Caki2 (cell line): ENCODE measurements around the gene MYD88. TPM values are rescaled to one million over a fixed set of nuclear protein-coding genes. Genes with fewer than 3 reads are reported as not detected.

Experiments
- DNase-seq: peaks from one replicate; pipeline ENCODE4 v3.0.0-alpha.2; 2015; ENCODE audit warnings: low read depth
- in situ Hi-C: cut with HindIII; loops from 2 replicates; pipeline ENCODE4 v1.10.0; 2016; ENCODE audit warnings: low sequenced_read_pairs, low pct_unique_long_range_greater_than_20kb, mixed read lengths
- total RNA-seq: library from RNA; depleted of rRNA; stranded (reverse); fragments of >200 nt; shearing (Covaris generic); gene quantifications from 2 replicates; pipeline ENCODE4 v1.2.3, GENCODE V29; 2014; ENCODE audit warnings: low replicate concordance

The MYD88 gene
- total RNA-seq, 1 experiment from 2014 or later = 2.9 TPM

- in situ Hi-C loops = no loop called here
- no peak for DNase-seq
Measured at GRCh38 chr3:38136393-38136776, 2.1 kb upstream of the MYD88 start.

GRCh38 chr3:38136777-38137614, 1.5 kb upstream of the MYD88 start, which contains the start of gene ACAA1:
Gene ACAA1, minus strand, starts transcription at chr3:38137127. Its CDS starts 92 bp downstream, at chr3:38137035.
- in situ Hi-C loops = no loop called here
- DNase-seq = peak; percentile 98

DNA sequence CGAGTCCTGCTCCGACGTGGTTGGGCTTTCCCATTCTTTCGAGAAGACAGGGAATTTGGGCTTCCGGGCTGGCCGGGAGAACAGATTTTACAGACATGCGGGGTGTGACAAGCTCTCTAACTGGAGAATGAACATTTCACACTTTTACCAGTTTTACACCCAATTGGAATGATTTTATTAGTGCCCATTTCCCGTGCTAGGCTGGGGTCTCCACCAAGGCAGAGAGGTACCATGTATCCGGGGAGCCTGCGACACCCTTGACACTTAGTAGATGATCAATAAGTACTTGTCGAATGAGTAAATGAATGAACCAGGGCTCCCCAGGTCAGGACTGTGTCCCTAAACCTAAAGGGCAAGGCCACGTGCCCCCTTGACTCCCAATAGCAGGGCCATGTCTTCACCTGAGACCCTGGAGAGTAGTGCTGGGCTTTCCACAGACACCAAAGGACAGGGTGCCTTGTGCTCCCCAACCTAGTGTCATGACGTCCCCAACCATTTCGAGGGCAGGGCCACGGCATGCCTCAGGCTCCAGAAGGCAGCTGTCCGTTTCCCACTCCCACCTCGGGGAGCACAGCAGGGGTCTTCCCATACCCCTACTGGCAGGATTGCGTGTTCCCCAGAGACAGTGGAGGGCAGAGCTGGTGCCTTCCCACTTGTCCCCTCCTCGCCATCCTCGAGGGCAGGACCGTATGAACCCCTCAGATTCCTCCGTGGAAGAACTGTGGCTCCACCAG, 679 bp upstream of the MYD88 start:
- no peak for DNase-seq
- in situ Hi-C loops = no loop called here

DNA sequence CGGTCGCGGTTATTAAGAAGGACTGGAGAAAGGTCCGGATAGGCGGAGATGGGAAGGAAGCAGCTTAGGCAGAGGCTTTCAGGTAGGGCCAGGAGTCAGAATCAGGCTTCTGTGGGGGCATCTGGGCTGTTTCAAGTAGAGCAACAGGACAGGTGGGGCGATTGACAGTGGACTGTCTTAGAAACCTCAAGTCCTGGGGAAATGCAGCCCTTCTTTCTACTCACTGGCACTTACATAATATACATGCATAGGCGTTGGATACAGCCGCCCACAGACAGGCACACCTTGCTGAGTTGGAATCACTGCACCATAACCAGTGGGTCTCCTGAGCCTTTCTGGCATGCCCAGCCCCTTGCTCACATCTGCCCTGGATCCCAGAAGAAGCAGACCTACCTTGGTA, 730 bp downstream of the MYD88 start:
- in situ Hi-C loops = no loop called here

GRCh38 chr3:38139652-38140051, 1.2 kb downstream of the MYD88 start:
- in situ Hi-C loops = no loop called here
- no peak for DNase-seq

More for the DNA sequence above, 730 bp downstream of the MYD88 start:
- no peak for DNase-seq

DNA sequence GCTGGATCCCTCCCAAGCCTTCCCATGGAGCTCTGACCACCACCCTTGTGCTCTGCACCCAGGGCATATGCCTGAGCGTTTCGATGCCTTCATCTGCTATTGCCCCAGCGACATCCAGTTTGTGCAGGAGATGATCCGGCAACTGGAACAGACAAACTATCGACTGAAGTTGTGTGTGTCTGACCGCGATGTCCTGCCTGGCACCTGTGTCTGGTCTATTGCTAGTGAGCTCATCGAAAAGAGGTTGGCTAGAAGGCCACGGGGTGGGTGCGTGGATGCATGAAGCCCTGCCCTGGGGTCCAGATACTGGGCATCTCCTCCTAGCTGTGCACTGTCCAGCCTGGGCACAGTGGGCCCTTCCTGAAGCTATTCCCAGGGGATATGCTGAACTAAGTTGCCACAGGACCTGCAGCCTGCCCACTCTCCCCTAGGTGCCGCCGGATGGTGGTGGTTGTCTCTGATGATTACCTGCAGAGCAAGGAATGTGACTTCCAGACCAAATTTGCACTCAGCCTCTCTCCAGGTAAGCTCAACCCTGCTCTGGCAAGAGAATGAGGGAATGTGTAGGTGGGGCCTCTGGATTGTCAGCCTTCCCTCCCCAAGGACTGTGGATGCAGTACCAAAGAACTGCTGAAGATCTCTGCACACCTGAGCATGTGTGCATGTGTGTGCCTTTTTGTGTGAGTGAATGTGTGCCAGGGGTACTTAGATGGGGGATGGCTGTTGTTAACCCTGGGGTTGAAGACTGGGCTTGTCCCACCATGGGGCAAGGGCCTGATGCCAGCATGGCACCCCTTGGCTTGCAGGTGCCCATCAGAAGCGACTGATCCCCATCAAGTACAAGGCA, 2.1 kb downstream of the MYD88 start:
- no peak for DNase-seq
- in situ Hi-C loops = no loop called here

GRCh38 chr3:38141173-38141951, 2.9 kb downstream of the MYD88 start:
- in situ Hi-C loops = no loop called here
- no peak for DNase-seq

DNA sequence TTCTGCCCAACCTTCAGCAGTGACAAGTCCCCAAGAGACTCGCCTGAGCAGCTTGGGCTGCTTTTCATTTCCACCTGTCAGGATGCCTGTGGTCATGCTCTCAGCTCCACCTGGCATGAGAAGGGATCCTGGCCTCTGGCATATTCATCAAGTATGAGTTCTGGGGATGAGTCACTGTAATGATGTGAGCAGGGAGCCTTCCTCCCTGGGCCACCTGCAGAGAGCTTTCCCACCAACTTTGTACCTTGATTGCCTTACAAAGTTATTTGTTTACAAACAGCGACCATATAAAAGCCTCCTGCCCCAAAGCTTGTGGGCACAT, 3.5 kb downstream of the MYD88 start:
- in situ Hi-C loops = no loop called here
- DNase-seq = no peak

DNA sequence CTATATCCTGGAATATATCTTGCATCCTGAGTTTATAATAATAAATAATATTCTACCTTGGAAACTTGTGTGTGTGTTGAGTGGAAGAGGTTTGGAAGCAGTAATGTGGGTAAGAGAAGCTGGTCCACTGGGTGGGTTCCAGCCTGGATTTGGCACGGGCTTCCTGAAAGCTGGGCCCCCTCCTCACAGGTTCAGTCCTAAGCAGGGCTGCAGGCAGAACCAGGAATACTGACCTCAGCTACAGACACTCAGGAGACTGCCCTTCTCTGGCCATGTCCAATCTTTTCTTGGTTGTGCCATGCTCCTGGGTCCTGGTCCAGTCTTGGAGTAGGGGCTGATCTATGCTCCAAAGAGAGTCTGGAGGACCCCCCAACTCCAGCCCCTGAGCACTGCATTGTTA, 4.5 kb downstream of the MYD88 start:
- in situ Hi-C loops = no loop called here
- DNase-seq = no peak

GRCh38 chr3:38143511-38143910, 5.0 kb downstream of the MYD88 start:
- no peak for DNase-seq
- in situ Hi-C loops = no loop called here

GRCh38 chr3:38146504-38146903, 8.0 kb downstream of the MYD88 start:
- no peak for DNase-seq
- in situ Hi-C loops = no loop called here

DNA sequence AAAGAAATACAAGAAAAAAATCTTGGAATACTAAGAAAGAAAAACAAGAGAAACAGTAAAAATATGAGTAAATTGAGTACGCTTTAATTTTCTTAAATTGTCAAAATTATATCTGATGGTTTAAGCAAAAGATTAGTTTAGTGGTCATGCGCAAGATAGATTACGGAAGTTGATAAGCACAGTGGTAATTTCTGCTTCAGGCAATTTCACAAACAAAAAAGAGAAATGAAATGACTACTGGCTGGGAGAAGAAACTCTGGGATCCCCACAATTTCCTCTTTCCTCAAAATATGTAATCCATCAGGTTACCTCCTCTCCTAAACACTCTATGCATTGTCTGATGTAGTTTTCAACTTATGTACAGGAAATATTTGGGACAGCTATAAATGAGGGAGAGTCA, 9.0 kb downstream of the MYD88 start:
- in situ Hi-C loops = no loop called here
- no peak for DNase-seq

DNA sequence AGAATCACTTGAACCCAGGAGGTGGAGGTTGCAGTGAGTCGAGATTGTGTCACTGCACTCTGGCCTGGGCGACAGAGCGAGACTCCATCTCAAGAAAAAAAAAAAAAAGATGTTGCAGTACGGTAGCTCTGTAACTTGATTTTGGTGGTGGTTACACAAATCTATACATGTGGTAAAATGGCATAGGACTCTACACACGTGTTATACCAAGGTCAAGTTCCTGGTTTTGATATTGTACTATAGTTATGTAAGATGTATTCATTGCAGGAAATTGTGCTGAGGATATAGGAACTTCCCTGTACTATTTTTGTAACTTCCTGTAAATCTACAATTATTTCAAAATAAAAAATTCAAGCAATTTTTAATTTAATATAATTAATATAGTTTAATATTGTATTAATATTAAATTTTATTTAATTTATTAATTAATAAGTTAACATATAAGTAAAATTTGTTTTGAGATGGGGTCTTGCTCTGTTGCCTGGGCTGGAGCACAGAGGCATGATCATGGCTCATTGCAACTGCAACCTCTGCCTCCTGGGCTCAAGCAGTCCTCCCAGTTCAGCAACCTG, 9.9 kb downstream of the MYD88 start:
- in situ Hi-C loops = no loop called here

GRCh38 chr3:38149708-38150107, 11.2 kb downstream of the MYD88 start:
- in situ Hi-C loops = no loop called here
- no peak for DNase-seq

More for the DNA sequence above, 9.9 kb downstream of the MYD88 start:
- no peak for DNase-seq

- DNase-seq = no peak
- in situ Hi-C loops = no loop called here
Measured at GRCh38 chr3:38150780-38151528, 12.5 kb downstream of the MYD88 start.

DNA sequence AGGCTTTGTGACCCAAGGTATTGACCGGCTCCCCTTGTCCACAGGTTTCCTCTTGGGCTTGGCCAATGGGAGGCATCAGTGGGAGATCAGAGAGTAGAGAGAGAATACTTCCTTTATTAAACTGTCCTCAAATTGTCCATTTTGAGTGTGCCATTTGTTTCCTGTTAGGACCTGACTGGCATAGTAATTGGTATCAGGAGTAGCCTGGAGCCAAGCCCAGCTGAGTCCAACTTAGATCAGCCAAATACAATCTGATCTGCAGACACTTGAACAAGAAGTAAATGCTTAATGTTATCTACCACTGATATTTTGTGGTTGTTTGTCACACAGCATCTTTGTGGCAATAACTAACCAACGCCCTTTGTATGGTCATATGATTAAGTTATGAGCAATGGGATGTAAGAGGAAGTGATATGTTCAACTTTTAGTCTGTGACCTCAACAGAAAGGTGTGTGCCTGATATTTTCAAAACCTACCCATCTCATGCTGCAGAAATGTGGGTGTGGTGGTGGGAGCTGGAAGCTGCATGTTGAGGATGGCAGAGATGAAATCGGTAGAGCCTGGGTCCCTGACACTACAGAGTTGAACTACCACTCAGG, 13.3 kb downstream of the MYD88 start:
- in situ Hi-C loops = no loop called here
- no peak for DNase-seq

- DNase-seq = no peak
- in situ Hi-C loops = no loop called here
Measured at GRCh38 chr3:38152609-38153008, 14.1 kb downstream of the MYD88 start.
